ENCODE data around the gene ALAS1. TPM values are rescaled to one million over a fixed set of nuclear protein-coding genes. Genes with fewer than 3 reads are reported as not detected.

ALAS1 gene
- total and polyA plus RNA-seq, 2 donors (not counting 3 experiments of a cell fraction or from before 2014, with no cell fraction given) = 45.1 to 72.1 TPM

DNA sequence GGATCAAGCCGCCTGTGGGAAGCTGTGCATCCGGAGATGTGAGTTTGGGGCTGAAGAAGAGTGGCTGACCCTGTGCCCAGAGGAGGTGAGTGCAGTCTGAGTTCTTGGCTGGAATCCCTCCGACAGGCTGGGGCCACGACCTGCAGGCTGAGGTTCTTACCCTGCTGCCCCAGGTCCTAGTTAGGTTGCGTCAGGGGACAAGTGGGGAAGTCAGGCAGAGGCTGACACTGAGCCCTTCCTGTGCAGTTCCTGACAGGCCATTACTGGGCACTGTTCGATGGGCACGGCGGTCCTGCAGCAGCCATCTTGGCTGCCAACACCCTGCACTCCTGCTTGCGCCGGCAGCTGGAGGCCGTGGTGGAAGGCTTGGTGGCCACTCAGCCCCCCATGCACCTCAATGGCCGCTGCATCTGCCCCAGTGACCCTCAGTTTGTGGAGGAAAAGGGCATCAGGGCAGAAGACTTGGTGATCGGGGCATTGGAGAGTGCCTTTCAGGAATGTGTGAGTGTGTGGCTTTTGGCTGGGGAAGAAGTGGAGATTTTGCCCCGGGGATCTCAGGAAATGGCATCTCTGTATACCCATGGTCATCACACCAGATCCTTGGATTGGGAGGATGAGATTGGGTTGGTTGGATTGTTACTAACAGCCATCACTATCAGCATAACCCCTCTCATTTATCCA lies 48.9 kb downstream of the ALAS1 start:
- Histone ChIP-seq H3K36me3 (ENCODE audit: control insufficient read depth in 2 of 2, extremely low read depth in 1 of 2, insufficient read depth in 2 of 2, low read length in 2 of 2) (peaks cover 0 to 13% of the 10 kb centered on the region in 2 experiments), H3K4me3 (replicated peaks in 1 of 3; ENCODE audit: insufficient read depth in 1 of 3, low read depth in 1 of 3, low read length in 3 of 3) (no peak overlapping the region), H4K20me1 (replicated peaks; ENCODE audit: control insufficient read depth, extremely low read depth, insufficient read depth, low read length) (no peaks in the 10 kb centered on the region), H3K4me2 (ENCODE audit: insufficient read depth, low read length) (no peak overlapping the region), H3K9me1 (replicated peaks; ENCODE audit: control insufficient read depth, extremely low read depth, insufficient read depth, low read length) (no peaks in the 10 kb centered on the region), H3K9me3 (replicated peaks; ENCODE audit: control insufficient read depth, insufficient read depth, low read length) (no peaks in the 10 kb centered on the region), H3K79me2 (ENCODE audit: control insufficient read depth, insufficient read depth, low read length) (no peaks in the 10 kb centered on the region), H3K9ac (replicated peaks; ENCODE audit: extremely low read depth, insufficient read depth, low read length) (no peak overlapping the region), H2AFZ (ENCODE audit: low read depth, low read length) (no peak overlapping the region), H3K4me1 (ENCODE audit: control insufficient read depth, extremely low read depth, insufficient read depth, low read length) (peaks cover 24% of the 10 kb centered on the region), H3K27me3 (ENCODE audit: control insufficient read depth in 2 of 2, insufficient read depth in 2 of 2, low read length in 2 of 2) (no peaks in the 10 kb centered on the region), H3K27ac (ENCODE audit: insufficient read depth, low read depth, low read length) (no peak overlapping the region)
- intact Hi-C loops (cut with micrococcal nuclease) = no loop called here
- dilution Hi-C loops (cut with MboI; ENCODE audit: extremely low pct_ligation_motif_present, low sequenced_read_pairs) = no loop called here
- DNase-seq (ENCODE audit: low read depth, low spot score) (no peak), FAIRE-seq (no peak)
- BruUV-seq (replicated peaks) = no TSS peak
- no peak for TF ChIP-seq MYC (IDR thresholded peaks at IDR 0.05; ENCODE audit: low read depth, low read length)
- no peak for TF ChIP-seq JUN (IDR thresholded peaks at IDR 0.05; ENCODE audit: borderline replicate concordance, insufficient read depth, insufficient read length, low read depth)
- TF ChIP-seq POLR2AphosphoS5 (IDR thresholded peaks at IDR 0.05; ENCODE audit: insufficient read depth, low read depth, low read length) = no peak
- no peak for TF ChIP-seq FOS (IDR thresholded peaks at IDR 0.05; ENCODE audit: borderline replicate concordance, insufficient read depth, low read length)
- TF ChIP-seq MAX (IDR thresholded peaks at IDR 0.05; ENCODE audit: insufficient read depth, insufficient read length) = no peak
- no peak for TF ChIP-seq EZH2 (IDR thresholded peaks at IDR 0.05; ENCODE audit: borderline replicate concordance, low read depth, low read length, severe bottlenecking)
- TF ChIP-seq POLR2A (IDR thresholded peaks at IDR 0.05; ENCODE audit: low read depth, low read length) = no peak
- TF ChIP-seq GATA2 (IDR thresholded peaks at IDR 0.05; ENCODE audit: insufficient read depth, insufficient read length, low read depth, low read length) = no peak
- TF ChIP-seq CTCF (IDR thresholded peaks at IDR 0.05; ENCODE audit: extremely low read depth in 1 of 2, insufficient read depth in 1 of 2, low read depth in 1 of 2, low read length in 2 of 2) = no peak
- ChIA-PET POLR2A (no interaction called here), CTCF (interaction anchor here (1.0 to 1.8 kb wide), 3 partner anchors 12 to 92 kb away, joined by 3 to 8 read pairs (median 5); no protein-coding TSS in a partner anchor)
